Measurements from ENCODE around the gene FRMD8. TPM values are rescaled to one million over a fixed set of nuclear protein-coding genes. Genes with fewer than 3 reads are reported as not detected.

Gene FRMD8
- total RNA-seq, 4 donors from 2014 or later = 19.9 to 31.5 (median 21.3) TPM

DNA sequence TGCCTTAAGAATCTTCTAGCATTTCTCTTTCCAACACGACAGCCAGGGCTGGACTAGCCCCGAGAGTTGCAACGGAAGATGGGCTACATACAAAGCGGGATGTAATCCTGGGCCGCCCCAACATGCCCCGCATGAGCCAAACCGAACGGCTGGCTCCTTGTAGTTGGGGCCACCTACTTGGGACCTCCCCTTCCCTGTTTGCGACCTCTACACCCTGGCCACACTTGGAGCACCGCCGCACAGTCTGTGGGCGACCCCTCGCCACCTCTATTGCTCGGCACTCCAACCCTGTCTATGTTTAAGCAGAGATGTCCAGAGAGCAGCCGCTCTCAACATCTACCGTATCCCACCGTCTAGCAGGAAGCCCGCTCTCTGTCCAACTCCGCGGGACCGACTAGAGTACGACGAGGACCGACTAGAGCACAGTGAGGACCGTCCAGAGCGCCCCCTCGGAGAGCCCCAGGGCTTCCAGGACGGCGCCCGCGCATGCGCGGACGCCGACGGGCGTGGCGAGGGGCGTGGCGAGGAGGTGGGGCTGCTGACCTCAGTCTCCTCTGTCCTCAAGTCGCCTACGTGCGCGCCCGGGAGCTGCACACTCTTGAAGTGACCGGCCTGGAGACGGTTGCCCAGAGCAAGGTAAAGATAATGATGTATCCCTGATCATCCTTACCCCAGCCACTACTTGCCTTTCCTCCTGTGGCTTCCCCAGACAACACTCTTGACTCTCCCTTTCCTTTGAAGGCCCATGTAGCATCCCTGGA is 68.4 kb downstream of the FRMD8 start:
- ATAC-seq = peak; percentile 89
- TF ChIP-seq POLR2A (IDR thresholded peaks at IDR 0.05) (peak; percentile 61 to 76), POLR2AphosphoS5 (IDR thresholded peaks at IDR 0.05) (peak; percentile 74), EP300 (IDR thresholded peaks at IDR 0.05) (no peak)
- TF ChIP-seq, protein P1, sequence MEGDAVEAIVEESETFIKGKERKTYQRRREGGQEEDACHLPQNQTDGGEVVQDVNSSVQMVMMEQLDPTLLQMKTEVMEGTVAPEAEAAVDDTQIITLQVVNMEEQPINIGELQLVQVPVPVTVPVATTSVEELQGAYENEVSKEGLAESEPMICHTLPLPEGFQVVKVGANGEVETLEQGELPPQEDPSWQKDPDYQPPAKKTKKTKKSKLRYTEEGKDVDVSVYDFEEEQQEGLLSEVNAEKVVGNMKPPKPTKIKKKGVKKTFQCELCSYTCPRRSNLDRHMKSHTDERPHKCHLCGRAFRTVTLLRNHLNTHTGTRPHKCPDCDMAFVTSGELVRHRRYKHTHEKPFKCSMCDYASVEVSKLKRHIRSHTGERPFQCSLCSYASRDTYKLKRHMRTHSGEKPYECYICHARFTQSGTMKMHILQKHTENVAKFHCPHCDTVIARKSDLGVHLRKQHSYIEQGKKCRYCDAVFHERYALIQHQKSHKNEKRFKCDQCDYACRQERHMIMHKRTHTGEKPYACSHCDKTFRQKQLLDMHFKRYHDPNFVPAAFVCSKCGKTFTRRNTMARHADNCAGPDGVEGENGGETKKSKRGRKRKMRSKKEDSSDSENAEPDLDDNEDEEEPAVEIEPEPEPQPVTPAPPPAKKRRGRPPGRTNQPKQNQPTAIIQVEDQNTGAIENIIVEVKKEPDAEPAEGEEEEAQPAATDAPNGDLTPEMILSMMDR (IDR thresholded peaks at IDR 0.05) = peak in 2 of 4 experiments; percentile 1 to 31
- 2 to 15% methylated on average over 4 to 11 of the region's 47 CpGs for WGBS, 2 donors (ENCODE audit: low coverage in 1 of 2)
- H3K36me3 ChIP-seq = no peaks in the 10 kb centered on the region
- no peaks in the 10 kb centered on the region for H3K27me3 ChIP-seq
- peaks cover 0 to 40% (median 18%) of the 10 kb centered on the region in 3 donors for H3K4me1 ChIP-seq
- peak overlapping the region; percentile 34 to 55 for H3K4me3 ChIP-seq
- H3K9me3 ChIP-seq = no peaks in the 10 kb centered on the region
- H3K27ac ChIP-seq = peak overlapping the region; percentile 64 to 94 (median 90)

DNA sequence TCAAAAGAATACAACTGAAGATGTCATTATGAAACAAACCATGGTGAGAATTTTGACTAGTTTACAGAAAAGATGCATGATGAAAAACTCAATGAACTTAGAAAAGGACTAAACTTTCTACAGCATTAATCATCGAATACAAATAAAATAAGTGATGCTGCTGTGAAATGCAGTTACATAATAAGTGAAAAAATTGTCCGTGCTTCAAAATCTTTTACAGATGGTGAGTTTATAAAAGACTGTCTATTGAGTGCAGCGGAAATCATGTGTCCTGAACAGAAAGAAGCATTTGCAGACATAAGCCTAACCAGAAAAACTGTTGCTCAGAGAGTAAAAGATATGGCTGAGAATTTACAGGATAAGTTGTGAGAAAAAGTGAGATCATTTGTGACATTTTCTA is 70.0 kb downstream of the FRMD8 start:
- no peak overlapping the region for H3K4me3 ChIP-seq
- H3K27ac ChIP-seq = no peak overlapping the region
- H3K27me3 ChIP-seq = no peaks in the 10 kb centered on the region
- no peaks in the 10 kb centered on the region for H3K9me3 ChIP-seq
- WGBS, 2 donors (ENCODE audit: low coverage in 1 of 2) = 85 to 100% methylated on average over 3 of the region's 3 CpGs
- H3K36me3 ChIP-seq = no peaks in the 10 kb centered on the region
- peaks cover 0 to 40% (median 18%) of the 10 kb centered on the region in 3 donors for H3K4me1 ChIP-seq
- no peak for ATAC-seq
- TF ChIP-seq EP300 (IDR thresholded peaks at IDR 0.05) = no peak
- TF ChIP-seq POLR2A (IDR thresholded peaks at IDR 0.05) = no peak
- TF ChIP-seq, protein P1 (IDR thresholded peaks at IDR 0.05) = no peak
- no peak for TF ChIP-seq POLR2AphosphoS5 (IDR thresholded peaks at IDR 0.05)

DNA sequence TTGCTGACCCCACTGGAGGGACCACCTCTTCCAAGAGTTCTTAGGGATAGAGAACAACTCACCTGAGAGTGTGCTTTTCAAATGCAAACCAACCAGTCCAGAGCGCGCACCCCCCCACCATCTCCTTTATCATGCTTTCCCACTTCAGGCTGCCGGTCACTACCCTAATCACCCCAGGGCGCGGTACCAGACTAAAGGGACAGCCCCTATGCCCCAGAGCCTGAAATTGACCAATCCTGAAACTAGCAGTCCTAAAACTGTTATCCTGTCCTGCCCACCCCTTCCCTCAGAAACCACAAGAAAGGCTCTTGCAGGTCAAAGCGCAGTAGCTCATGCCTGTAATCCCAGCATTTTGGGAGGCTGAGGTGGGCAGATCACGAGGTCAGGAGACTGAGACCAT is 73.1 kb downstream of the FRMD8 start:
- WGBS, 2 donors (ENCODE audit: low coverage in 1 of 2) = 86 to 93% methylated on average over 5 of the region's 7 CpGs
- Histone ChIP-seq H3K27ac (no peak overlapping the region), H3K36me3 (no peaks in the 10 kb centered on the region), H3K4me1 (peaks cover 0 to 20% (median 3%) of the 10 kb centered on the region in 3 donors), H3K4me3 (no peak overlapping the region), H3K9me3 (no peaks in the 10 kb centered on the region), H3K27me3 (no peaks in the 10 kb centered on the region)
- ATAC-seq = no peak
- TF ChIP-seq POLR2A (IDR thresholded peaks at IDR 0.05) = no peak
- TF ChIP-seq, protein P1 (IDR thresholded peaks at IDR 0.05) = no peak
- TF ChIP-seq POLR2AphosphoS5 (IDR thresholded peaks at IDR 0.05) = no peak
- TF ChIP-seq EP300 (IDR thresholded peaks at IDR 0.05) = no peak

Small RNAs within 50 kb of the gene (small RNA-seq; reads per million reads assigned to genes)
- gene RF01684 = 0 reads per million in 4 donors

Other genes with a start within 250 kb of the FRMD8 start
- not detected for gene SPDYC, start 216.4 kb upstream of the FRMD8 start, total RNA-seq
- 100 to 1,000 TPM; 100 to 196 (median 156) TPM for gene CAPN1, start 204.7 kb upstream of the FRMD8 start, total RNA-seq
- gene POLA2, start 124.7 kb upstream of the FRMD8 start, total RNA-seq = 10 to 100 TPM in 2 of 4 donors, 1 to 10 TPM in 2; 7.7 to 18.5 (median 13.2) TPM
- gene CDC42EP2, start 71.8 kb upstream of the FRMD8 start, total RNA-seq = 10 to 100 TPM; 26.3 to 63.4 (median 42.8) TPM
- gene DPF2, start 52.8 kb upstream of the FRMD8 start, total RNA-seq = 10 to 100 TPM; 42.5 to 72.7 (median 62.1) TPM
- under 1 TPM in 2 of 4 donors, not detected in 2; 0.27 to 0.67 TPM for gene TIGD3, start 31.9 kb upstream of the FRMD8 start, total RNA-seq
- gene SLC25A45, start 4.0 kb upstream of the FRMD8 start, total RNA-seq = 10 to 100 TPM in 1 of 4 donors, 1 to 10 TPM in 3; 3.7 to 11.5 (median 7.5) TPM
- 100 to 1,000 TPM in 2 of 4 donors, 10 to 100 TPM in 2; 21.0 to 341 (median 183) TPM for gene NEAT1, start 36.2 kb downstream of the FRMD8 start, total RNA-seq
- gene MALAT1, start 112.4 kb downstream of the FRMD8 start, total RNA-seq = over 10,000 TPM in 2 of 4 donors, 1,000 to 10,000 TPM in 2; 2,194 to 20,520 (median 8,164) TPM
- gene SCYL1, start 138.4 kb downstream of the FRMD8 start, total RNA-seq = 10 to 100 TPM; 70.6 to 97.6 (median 89.2) TPM
- 100 to 1,000 TPM in 3 of 4 donors, 10 to 100 TPM in 1; 90.6 to 173 (median 139) TPM for gene LTBP3, start 171.7 kb downstream of the FRMD8 start, total RNA-seq
- 10 to 100 TPM; 38.4 to 73.5 (median 43.5) TPM for gene ZNRD2, start 183.8 kb downstream of the FRMD8 start, total RNA-seq
- 10 to 100 TPM; 36.6 to 68.3 (median 55.0) TPM for gene FAM89B, start 185.9 kb downstream of the FRMD8 start, total RNA-seq
- 100 to 1,000 TPM; 172 to 329 (median 202) TPM for gene EHBP1L1, start 189.4 kb downstream of the FRMD8 start, total RNA-seq
- 1 to 10 TPM in 1 of 4 donors, under 1 TPM in 2, not detected in 1; 0.40 to 1.5 (median 0.93) TPM for gene KCNK7, start 209.2 kb downstream of the FRMD8 start, total RNA-seq
- gene MAP3K11, start 227.6 kb downstream of the FRMD8 start, total RNA-seq = 10 to 100 TPM; 20.5 to 35.3 (median 28.0) TPM
- 10 to 100 TPM; 15.9 to 40.1 (median 19.3) TPM for gene PCNX3, start 229.1 kb downstream of the FRMD8 start, total RNA-seq